ENCODE results near the gene KLF12.
A peak's percentile ranks its signal among the peaks of the same experiment; 100 is the strongest.

DNA sequence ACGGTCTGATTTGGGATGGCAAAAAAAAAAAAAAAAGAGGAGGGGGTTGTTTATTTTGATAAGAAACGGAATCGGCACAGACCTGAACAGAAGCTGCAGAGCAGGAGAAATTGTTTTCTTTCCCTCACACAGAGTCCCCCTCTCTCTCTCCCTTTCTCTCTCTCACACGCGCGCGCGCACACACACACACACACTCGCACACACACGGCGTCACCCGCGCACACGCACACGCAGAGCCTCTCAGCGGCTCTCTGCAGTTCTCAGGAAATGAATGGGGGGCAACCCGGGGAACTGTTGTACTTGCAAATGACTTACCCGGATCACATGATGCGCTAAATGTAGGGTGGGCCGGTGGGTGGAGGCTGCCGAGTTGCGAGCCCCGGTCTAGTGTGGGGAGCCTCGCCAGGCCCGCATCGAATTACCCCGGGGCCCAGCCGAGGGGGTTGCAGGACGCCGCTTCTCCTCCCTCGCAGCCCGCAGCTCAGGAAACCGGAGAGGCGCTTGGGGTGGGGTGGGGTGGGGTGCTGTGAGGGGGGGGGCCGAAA is 475 bp downstream of the KLF12 start:
- TF ChIP-seq EP300 (IDR thresholded peaks at IDR 0.05; ENCODE audit: borderline replicate concordance) (peak; percentile 17; the same call in 1 of the 2 replicates), RAD21 (IDR thresholded peaks at IDR 0.05; ENCODE audit: low read depth) (no peak), CEBPB (IDR thresholded peaks at IDR 0.05) (no peak), CREB1 (IDR thresholded peaks at IDR 0.05; ENCODE audit: low read depth) (no peak), EGR1 (IDR thresholded peaks at IDR 0.05) (no peak), TCF12 (IDR thresholded peaks at IDR 0.05; ENCODE audit: low read depth) (peak; percentile 54)
- TF ChIP-seq, protein P1, sequence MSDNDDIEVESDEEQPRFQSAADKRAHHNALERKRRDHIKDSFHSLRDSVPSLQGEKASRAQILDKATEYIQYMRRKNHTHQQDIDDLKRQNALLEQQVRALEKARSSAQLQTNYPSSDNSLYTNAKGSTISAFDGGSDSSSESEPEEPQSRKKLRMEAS (IDR thresholded peaks at IDR 0.05) = peak; percentile 47; the same call in 1 of the 2 replicates
- TF ChIP-seq, protein P2, sequence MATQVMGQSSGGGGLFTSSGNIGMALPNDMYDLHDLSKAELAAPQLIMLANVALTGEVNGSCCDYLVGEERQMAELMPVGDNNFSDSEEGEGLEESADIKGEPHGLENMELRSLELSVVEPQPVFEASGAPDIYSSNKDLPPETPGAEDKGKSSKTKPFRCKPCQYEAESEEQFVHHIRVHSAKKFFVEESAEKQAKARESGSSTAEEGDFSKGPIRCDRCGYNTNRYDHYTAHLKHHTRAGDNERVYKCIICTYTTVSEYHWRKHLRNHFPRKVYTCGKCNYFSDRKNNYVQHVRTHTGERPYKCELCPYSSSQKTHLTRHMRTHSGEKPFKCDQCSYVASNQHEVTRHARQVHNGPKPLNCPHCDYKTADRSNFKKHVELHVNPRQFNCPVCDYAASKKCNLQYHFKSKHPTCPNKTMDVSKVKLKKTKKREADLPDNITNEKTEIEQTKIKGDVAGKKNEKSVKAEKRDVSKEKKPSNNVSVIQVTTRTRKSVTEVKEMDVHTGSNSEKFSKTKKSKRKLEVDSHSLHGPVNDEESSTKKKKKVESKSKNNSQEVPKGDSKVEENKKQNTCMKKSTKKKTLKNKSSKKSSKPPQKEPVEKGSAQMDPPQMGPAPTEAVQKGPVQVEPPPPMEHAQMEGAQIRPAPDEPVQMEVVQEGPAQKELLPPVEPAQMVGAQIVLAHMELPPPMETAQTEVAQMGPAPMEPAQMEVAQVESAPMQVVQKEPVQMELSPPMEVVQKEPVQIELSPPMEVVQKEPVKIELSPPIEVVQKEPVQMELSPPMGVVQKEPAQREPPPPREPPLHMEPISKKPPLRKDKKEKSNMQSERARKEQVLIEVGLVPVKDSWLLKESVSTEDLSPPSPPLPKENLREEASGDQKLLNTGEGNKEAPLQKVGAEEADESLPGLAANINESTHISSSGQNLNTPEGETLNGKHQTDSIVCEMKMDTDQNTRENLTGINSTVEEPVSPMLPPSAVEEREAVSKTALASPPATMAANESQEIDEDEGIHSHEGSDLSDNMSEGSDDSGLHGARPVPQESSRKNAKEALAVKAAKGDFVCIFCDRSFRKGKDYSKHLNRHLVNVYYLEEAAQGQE (IDR thresholded peaks at IDR 0.05; ENCODE audit: low read depth) = no peak
